ENCODE measurements around the gene HAUS3. TPM values are rescaled to one million over a fixed set of nuclear protein-coding genes. Genes with fewer than 3 reads are reported as not detected.

Gene HAUS3
- total RNA-seq, 4 donors from 2014 or later = 9.9 to 14.1 (median 11.3) TPM

DNA sequence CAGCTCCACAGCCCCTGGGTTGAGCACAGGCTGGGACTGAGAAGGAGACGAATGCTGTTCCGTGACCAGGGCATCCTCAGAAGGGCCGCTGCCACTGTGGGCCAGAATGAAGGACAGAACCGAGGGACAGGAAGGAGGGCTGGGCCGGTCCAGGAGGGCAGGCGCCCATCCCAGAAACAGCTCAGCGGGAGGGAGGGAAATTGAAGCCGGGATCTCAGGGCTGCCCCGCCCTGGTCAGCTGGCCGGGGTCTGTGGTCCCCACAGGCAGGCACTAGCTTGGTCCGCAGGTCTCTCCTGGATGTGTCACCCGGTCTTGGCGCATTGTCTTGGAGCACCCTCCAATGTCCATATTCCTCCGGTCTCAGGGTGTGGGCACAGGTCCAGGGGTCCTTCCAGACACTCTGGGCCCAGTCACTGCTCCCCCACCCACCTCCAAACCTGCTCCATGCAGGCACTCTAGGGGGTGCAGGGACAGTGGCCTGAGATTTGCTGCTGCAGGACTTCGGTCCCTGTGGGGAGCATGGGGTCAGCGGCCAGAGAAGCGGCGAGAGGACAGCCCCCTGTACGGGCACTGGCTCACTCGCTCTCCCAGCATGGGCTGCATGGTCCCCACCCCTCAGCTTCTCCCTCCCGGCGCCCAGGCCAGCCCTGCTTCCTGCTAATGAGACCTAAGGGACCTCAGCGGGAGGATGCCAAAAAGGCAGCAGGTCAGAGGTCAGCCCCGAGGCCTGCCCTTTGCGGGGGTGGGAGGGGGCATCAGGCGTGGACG, 43.9 kb upstream of the HAUS3 start:
- no peak for DNase-seq (ENCODE audit: extremely low spot score)
- H3K4me3 ChIP-seq = no peak overlapping the region
- H3K27ac ChIP-seq (replicated peaks in 1 of 4) = no peak overlapping the region
- no peaks in the 10 kb centered on the region for H3K9me3 ChIP-seq
- H3K27me3 ChIP-seq = no peaks in the 10 kb centered on the region
- H3K36me3 ChIP-seq = no peaks in the 10 kb centered on the region
- no peaks in the 10 kb centered on the region for H3K4me1 ChIP-seq
- WGBS = 82% methylated on average over 17 of the region's 27 CpGs
- TF ChIP-seq CTCF (IDR thresholded peaks at IDR 0.05) = no peak
- no peak for TF ChIP-seq POLR2AphosphoS5 (IDR thresholded peaks at IDR 0.05)
- TF ChIP-seq POLR2A (IDR thresholded peaks at IDR 0.05; ENCODE audit: low read depth) = no peak
- no peak for TF ChIP-seq EP300 (IDR thresholded peaks at IDR 0.05)
- intact Hi-C loops (cut with DNase I) = no loop called here

- no peak for DNase-seq (ENCODE audit: extremely low spot score)
- Histone ChIP-seq H3K36me3 (no peaks in the 10 kb centered on the region), H3K4me3 (no peak overlapping the region), H3K27ac (replicated peaks in 1 of 4) (no peak overlapping the region), H3K27me3 (no peaks in the 10 kb centered on the region), H3K4me1 (no peaks in the 10 kb centered on the region), H3K9me3 (no peaks in the 10 kb centered on the region)
- intact Hi-C loops (cut with DNase I) = no loop called here
- 81% methylated on average over 7 of the region's 15 CpGs for WGBS
- TF ChIP-seq POLR2AphosphoS5 (IDR thresholded peaks at IDR 0.05) = no peak
- no peak for TF ChIP-seq EP300 (IDR thresholded peaks at IDR 0.05)
- no peak for TF ChIP-seq CTCF (IDR thresholded peaks at IDR 0.05)
- no peak for TF ChIP-seq POLR2A (IDR thresholded peaks at IDR 0.05; ENCODE audit: low read depth)
Observed at GRCh38 chr4:2284934-2285612, 43.2 kb upstream of the HAUS3 start.

GRCh38 chr4:2284161-2284933, 42.4 kb upstream of the HAUS3 start:
- H3K36me3 ChIP-seq = no peaks in the 10 kb centered on the region

GRCh38 chr4:2283199-2283711, 41.3 kb upstream of the HAUS3 start:
- 92% methylated on average over 3 of the region's 3 CpGs for WGBS

More at GRCh38 chr4:2284161-2284933, 42.4 kb upstream of the HAUS3 start:
- Histone ChIP-seq H3K9me3 (no peaks in the 10 kb centered on the region), H3K4me1 (no peaks in the 10 kb centered on the region), H3K27ac (replicated peaks in 1 of 4) (no peak overlapping the region), H3K27me3 (no peaks in the 10 kb centered on the region), H3K4me3 (no peak overlapping the region)
- over 99% methylated on average over 17 of the region's 23 CpGs for WGBS
- intact Hi-C loops (cut with DNase I) = no loop called here
- TF ChIP-seq POLR2A (IDR thresholded peaks at IDR 0.05; ENCODE audit: low read depth) (no peak), CTCF (IDR thresholded peaks at IDR 0.05) (no peak), EP300 (IDR thresholded peaks at IDR 0.05) (no peak), POLR2AphosphoS5 (IDR thresholded peaks at IDR 0.05) (no peak)
- no peak for DNase-seq (ENCODE audit: extremely low spot score)

More at GRCh38 chr4:2283199-2283711, 41.3 kb upstream of the HAUS3 start:
- Histone ChIP-seq H3K27me3 (no peaks in the 10 kb centered on the region), H3K27ac (replicated peaks in 1 of 4) (no peak overlapping the region), H3K9me3 (no peaks in the 10 kb centered on the region), H3K36me3 (no peaks in the 10 kb centered on the region), H3K4me3 (no peak overlapping the region), H3K4me1 (no peaks in the 10 kb centered on the region)
- TF ChIP-seq POLR2AphosphoS5 (IDR thresholded peaks at IDR 0.05) (no peak), CTCF (IDR thresholded peaks at IDR 0.05) (no peak), POLR2A (IDR thresholded peaks at IDR 0.05; ENCODE audit: low read depth) (no peak), EP300 (IDR thresholded peaks at IDR 0.05) (no peak)
- no peak for DNase-seq (ENCODE audit: extremely low spot score)
- intact Hi-C loops (cut with DNase I) = no loop called here
